Suprapubic skin (tissue), 4 donors: ENCODE results near the gene STAC2. TPM values are rescaled to one million over a fixed set of nuclear protein-coding genes. Genes with fewer than 3 reads are reported as not detected.

ENCODE experiments used
- DNase-seq, 2 donors: peaks; one replicate each; pipeline ENCODE4 v3.0.0-alpha.2; 2019; ENCODE audit warnings: low spot score in 2 of 2
- H3K27ac ChIP-seq: fragments of 200-600 bp; sonication (generic); one replicate; pipeline ENCODE4 v1.5.1; 2019
- H3K27me3 ChIP-seq: fragments of 200-600 bp; sonication (generic); one replicate; pipeline ENCODE4 v1.5.1; 2019
- H3K36me3 ChIP-seq: fragments of 200-600 bp; sonication (generic); one replicate; pipeline ENCODE4 v1.5.1; 2019
- H3K4me1 ChIP-seq: fragments of 200-600 bp; sonication (generic); one replicate; pipeline ENCODE4 v1.5.1; 2019
- H3K4me3 ChIP-seq: fragments of 200-600 bp; sonication (generic); one replicate; pipeline ENCODE4 v1.5.1; 2019; ENCODE audit warnings: mild to moderate bottlenecking
- H3K9me3 ChIP-seq: fragments of 200-600 bp; sonication (generic); one replicate; pipeline ENCODE4 v1.5.1; 2019
- CTCF ChIP-seq, 2 donors: fragments of 200-600 bp in 1 of 2; fragments of 450-650 bp in 1 of 2; sonication (generic) in 1 of 2; IDR thresholded peaks; one replicate each; pipeline ENCODE4 v1.5.1; 2016 to 2019; ENCODE audit warnings: antibody characterized with exemption in 2 of 2, mild to moderate bottlenecking in 1 of 2, moderate library complexity in 1 of 2
- EP300 ChIP-seq: sonication (generic); formaldehyde crosslinking; IDR thresholded peaks from one replicate; pipeline ENCODE4 v1.6.1; 2017; ENCODE audit warnings: antibody characterized with exemption
- POLR2A ChIP-seq, 2 donors: fragments of 450-650 bp; IDR thresholded peaks; one replicate each; pipeline ENCODE4 v1.6.1; 2017; ENCODE audit warnings: antibody characterized with exemption in 2 of 2, mild to moderate bottlenecking in 2 of 2, moderate library complexity in 2 of 2
- POLR2AphosphoS5 ChIP-seq, 3 donors: sonication (generic); formaldehyde crosslinking; IDR thresholded peaks; one replicate each; pipeline ENCODE4 v1.6.1; 2017; ENCODE audit warnings: antibody characterized with exemption in 3 of 3
- WGBS: methylation state at CpG from one replicate; pipeline ENCODE4 v1.1.5; 2018; 5-methylcytosine and 5-hydroxymethylcytosine counted together
- total RNA-seq, 4 donors: library from RNA; depleted of rRNA; stranded (reverse); fragments of >200 nt; gene quantifications; one replicate each; pipeline ENCODE4 v1.1.0, GENCODE V29; 2016

STAC2 gene
- total RNA-seq, 4 donors from 2014 or later, result 10.9 to 26.4 (median 16.5) TPM

DNA sequence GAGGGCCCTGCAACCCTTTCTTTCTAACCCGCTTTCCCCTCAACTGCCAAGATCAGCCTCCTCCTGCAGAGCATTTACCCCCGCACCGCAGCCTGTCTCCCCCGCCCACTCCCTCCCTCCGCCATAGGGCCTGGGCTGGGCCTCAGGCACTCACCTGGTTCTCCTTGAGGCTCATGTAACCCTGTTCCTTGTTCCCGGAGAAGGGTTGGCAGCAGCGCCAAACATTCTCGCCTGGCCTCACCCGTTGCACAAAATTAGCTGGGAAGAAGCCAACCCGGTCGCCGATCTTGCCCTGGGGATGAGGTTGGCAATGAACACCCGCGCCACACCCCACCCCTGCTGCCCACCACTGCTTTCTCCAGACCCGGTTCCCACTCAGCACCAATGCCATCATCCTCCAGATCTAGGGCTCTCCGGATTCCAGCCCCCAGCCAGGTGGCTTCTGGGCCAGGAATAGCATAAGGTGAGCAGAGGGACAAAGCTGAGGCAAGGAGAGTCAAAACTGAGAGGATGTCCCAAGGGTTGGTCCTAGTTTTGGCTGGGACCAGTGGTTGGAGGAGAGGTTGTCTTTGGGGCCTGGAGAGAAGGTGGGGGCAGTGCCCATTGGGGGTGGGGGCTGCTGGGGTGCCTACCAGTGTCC lies 12.8 kb downstream of the STAC2 start:
- Histone ChIP-seq H3K27ac (peak overlapping the region; percentile 70), H3K9me3 (no peaks in the 10 kb centered on the region), H3K4me1 (peaks cover 54% of the 10 kb centered on the region), H3K36me3 (no peaks in the 10 kb centered on the region), H3K4me3 (no peak overlapping the region), H3K27me3 (peaks cover 6% of the 10 kb centered on the region)
- TF ChIP-seq EP300 (no peak), CTCF (IDR thresholded peaks at IDR 0.05) (no peak), POLR2AphosphoS5 (IDR thresholded peaks at IDR 0.05) (peak in 1 of 3 donors; percentile 14), POLR2A (IDR thresholded peaks at IDR 0.05) (no peak)
- no peak for DNase-seq
- 39% methylated on average over 16 of the region's 16 CpGs for WGBS

GRCh38 chr17:39212195-39212810 lies 13.4 kb downstream of the STAC2 start:
- peaks cover 57% of the 10 kb centered on the region for H3K4me1 ChIP-seq
- DNase-seq, result no peak
- H3K27ac ChIP-seq, result peak overlapping the region; percentile 70
- H3K36me3 ChIP-seq, result no peaks in the 10 kb centered on the region
- no peaks in the 10 kb centered on the region for H3K9me3 ChIP-seq
- no peak overlapping the region for H3K4me3 ChIP-seq
- H3K27me3 ChIP-seq, result no peaks in the 10 kb centered on the region
- TF ChIP-seq EP300, result no peak
- TF ChIP-seq POLR2AphosphoS5 (IDR thresholded peaks at IDR 0.05), result no peak
- TF ChIP-seq CTCF (IDR thresholded peaks at IDR 0.05), result no peak
- TF ChIP-seq POLR2A (IDR thresholded peaks at IDR 0.05), result no peak
- WGBS, result 36% methylated on average over 10 of the region's 11 CpGs

DNA sequence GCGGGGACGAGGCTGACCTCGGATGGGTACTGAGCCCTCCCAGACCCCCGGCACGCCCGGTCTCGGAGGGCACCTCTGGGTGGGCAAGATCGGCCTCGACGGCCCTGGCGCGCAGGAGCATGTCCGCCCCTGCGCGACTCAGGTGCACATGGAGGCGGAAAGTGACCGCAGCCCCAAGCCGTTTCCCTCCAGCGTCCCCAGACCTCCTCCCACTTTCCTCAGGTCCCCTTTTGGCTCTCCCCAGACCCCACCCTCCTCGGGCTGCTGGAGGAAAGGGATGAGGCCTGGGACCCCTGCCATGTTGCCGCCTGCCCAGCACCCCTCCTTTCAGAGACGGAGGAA lies 15.7 kb downstream of the STAC2 start:
- Histone ChIP-seq H3K36me3 (peaks cover 3% of the 10 kb centered on the region), H3K27ac (peak overlapping the region; percentile 66), H3K4me1 (peaks cover 61% of the 10 kb centered on the region), H3K27me3 (no peaks in the 10 kb centered on the region), H3K4me3 (peak overlapping the region; percentile 37), H3K9me3 (no peaks in the 10 kb centered on the region)
- no peak for DNase-seq
- TF ChIP-seq POLR2AphosphoS5 (IDR thresholded peaks at IDR 0.05) (no peak), EP300 (no peak), CTCF (IDR thresholded peaks at IDR 0.05) (no peak)
- 31% methylated on average over 7 of the region's 22 CpGs for WGBS

DNA sequence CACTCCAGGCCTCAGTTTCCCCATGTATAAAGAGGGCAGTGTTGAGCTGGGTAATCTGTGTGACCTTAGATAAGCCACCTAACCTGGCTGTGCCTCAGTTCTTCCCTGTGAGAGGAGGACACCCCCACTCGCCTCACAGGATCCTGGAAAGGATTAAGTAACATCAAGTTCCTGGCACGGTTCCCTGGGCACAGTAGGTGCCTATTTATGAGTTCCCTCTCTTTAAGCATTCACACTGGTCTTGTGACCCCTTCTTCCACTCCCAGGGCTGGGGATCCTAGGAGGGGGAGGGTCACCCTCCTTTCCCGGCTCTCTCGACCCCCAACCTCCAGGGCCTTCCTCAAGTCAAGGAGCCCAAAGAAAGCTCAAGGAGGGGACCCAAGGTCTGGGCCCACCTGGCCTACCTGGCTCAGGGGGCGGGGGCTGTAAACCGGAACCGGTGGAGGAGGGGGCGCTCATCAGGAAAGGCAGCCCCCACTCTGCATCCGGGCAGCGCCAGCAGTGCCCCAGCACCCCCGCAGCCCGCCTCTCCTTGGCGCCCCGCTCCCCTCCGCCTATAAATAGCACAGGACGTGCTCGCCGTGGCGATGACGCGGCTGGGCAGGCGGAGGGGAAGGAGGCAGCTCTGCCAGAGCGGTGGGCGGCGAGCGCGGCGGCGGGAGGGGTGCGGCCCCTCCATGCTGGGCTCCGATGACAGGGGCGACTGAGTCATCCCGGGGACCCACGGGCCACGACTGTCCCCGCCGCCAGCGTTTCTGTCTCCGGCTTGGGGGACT lies 16.2 kb downstream of the STAC2 start:
- WGBS, result 0% methylated on average over 8 of the region's 39 CpGs
- peaks cover 61% of the 10 kb centered on the region for H3K4me1 ChIP-seq
- peak overlapping the region; percentile 37 for H3K4me3 ChIP-seq

More for the DNA sequence above, 16.2 kb downstream of the STAC2 start:
- Histone ChIP-seq H3K9me3 (no peaks in the 10 kb centered on the region), H3K27me3 (no peaks in the 10 kb centered on the region), H3K36me3 (peaks cover 8% of the 10 kb centered on the region), H3K27ac (peak overlapping the region; percentile 66)
- no peak for TF ChIP-seq POLR2AphosphoS5 (IDR thresholded peaks at IDR 0.05)
- TF ChIP-seq POLR2A (IDR thresholded peaks at IDR 0.05), result peak in 1 of 2 donors; percentile 45
- TF ChIP-seq CTCF (IDR thresholded peaks at IDR 0.05), result no peak
- no peak for TF ChIP-seq EP300
- peak in 1 of 2 donors; percentile 85 for DNase-seq
